ENCODE results near the gene LRRC8E.

Gene LRRC8E

GRCh38 chr19:7907544-7907943 lies 19.2 kb downstream of the LRRC8E start:
- Histone ChIP-seq H3K36me3 (ENCODE audit: control insufficient read depth in 5 of 5, insufficient read depth in 5 of 5, low read length in 5 of 5) (peaks cover 0 to 55% (median 42%) of the 10 kb centered on the region in 5 donors), H3K4me3 (ENCODE audit: low read depth in 1 of 5, low read length in 5 of 5) (no peak overlapping the region), H3K27me3 (ENCODE audit: control insufficient read depth in 5 of 5, insufficient read depth in 4 of 5, low read length in 5 of 5) (no peaks in the 10 kb centered on the region), H3K4me1 (ENCODE audit: control insufficient read depth in 5 of 5, insufficient read depth in 5 of 5, low read length in 5 of 5) (peaks cover 8 to 34% (median 33%) of the 10 kb centered on the region in 5 donors), H3K9me3 (ENCODE audit: control insufficient read depth in 5 of 5, low read length in 5 of 5) (no peaks in the 10 kb centered on the region), H3K9ac (ENCODE audit: low read length in 5 of 5) (no peak overlapping the region), H3K27ac (ENCODE audit: low read depth, low read length) (no peak overlapping the region)

GRCh38 chr19:7908078-7908699 lies 19.9 kb downstream of the LRRC8E start:
- H3K36me3 ChIP-seq (ENCODE audit: control insufficient read depth in 5 of 5, insufficient read depth in 5 of 5, low read length in 5 of 5), result peaks cover 0 to 61% (median 46%) of the 10 kb centered on the region in 5 donors
- H3K27me3 ChIP-seq (ENCODE audit: control insufficient read depth in 5 of 5, insufficient read depth in 4 of 5, low read length in 5 of 5), result no peaks in the 10 kb centered on the region
- no peak overlapping the region for H3K9ac ChIP-seq (ENCODE audit: low read length in 5 of 5)
- H3K4me1 ChIP-seq (ENCODE audit: control insufficient read depth in 5 of 5, insufficient read depth in 5 of 5, low read length in 5 of 5), result peaks cover 8 to 28% (median 27%) of the 10 kb centered on the region in 5 donors
- H3K27ac ChIP-seq (ENCODE audit: low read depth, low read length), result no peak overlapping the region
- no peak overlapping the region for H3K4me3 ChIP-seq (ENCODE audit: low read depth in 1 of 5, low read length in 5 of 5)
- no peaks in the 10 kb centered on the region for H3K9me3 ChIP-seq (ENCODE audit: control insufficient read depth in 5 of 5, low read length in 5 of 5)

GRCh38 chr19:7908742-7909461 lies 20.6 kb downstream of the LRRC8E start:
- H3K36me3 ChIP-seq (ENCODE audit: control insufficient read depth in 5 of 5, insufficient read depth in 5 of 5, low read length in 5 of 5), result peaks cover 0 to 64% (median 46%) of the 10 kb centered on the region in 5 donors

DNA sequence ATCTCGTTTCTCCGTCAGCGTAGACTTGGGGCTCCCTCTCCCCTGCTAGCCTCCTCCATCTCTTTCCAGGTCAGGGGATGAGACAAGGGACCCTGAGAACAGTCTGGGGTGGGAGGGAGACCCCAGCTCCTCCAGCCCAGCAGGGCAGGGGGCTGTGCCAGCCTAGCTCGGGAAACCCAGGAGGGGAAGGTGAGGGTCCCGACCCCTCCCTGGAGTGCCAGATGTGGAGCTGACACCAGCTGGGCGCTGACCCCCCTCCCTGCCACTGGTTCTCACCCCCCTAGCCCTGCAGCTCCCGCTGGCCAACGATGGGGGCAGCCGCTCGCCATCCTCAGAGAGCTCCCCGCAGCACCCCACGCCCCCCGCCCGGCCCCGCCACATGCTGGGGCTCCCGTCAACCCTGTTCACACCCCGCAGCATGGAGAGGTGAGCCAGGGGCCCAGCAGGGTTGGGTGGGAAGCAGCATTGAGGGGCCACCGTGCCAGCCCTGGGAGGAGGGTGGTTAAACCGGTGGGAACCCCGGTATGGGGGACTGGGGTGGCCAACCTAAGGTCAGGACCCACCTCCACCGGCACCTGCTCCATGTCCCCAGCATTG lies 21.3 kb downstream of the LRRC8E start:
- no peaks in the 10 kb centered on the region for H3K9me3 ChIP-seq (ENCODE audit: control insufficient read depth in 5 of 5, low read length in 5 of 5)
- peaks cover 0 to 2% (median 1%) of the 10 kb centered on the region in 5 donors for H3K27me3 ChIP-seq (ENCODE audit: control insufficient read depth in 5 of 5, insufficient read depth in 4 of 5, low read length in 5 of 5)
- H3K9ac ChIP-seq (ENCODE audit: low read length in 5 of 5), result no peak overlapping the region
- peaks cover 0 to 64% (median 46%) of the 10 kb centered on the region in 5 donors for H3K36me3 ChIP-seq (ENCODE audit: control insufficient read depth in 5 of 5, insufficient read depth in 5 of 5, low read length in 5 of 5)
- H3K4me1 ChIP-seq (ENCODE audit: control insufficient read depth in 5 of 5, insufficient read depth in 5 of 5, low read length in 5 of 5), result peaks cover 6 to 21% (median 21%) of the 10 kb centered on the region in 5 donors
- H3K27ac ChIP-seq (ENCODE audit: low read depth, low read length), result no peak overlapping the region
- no peak overlapping the region for H3K4me3 ChIP-seq (ENCODE audit: low read depth in 1 of 5, low read length in 5 of 5)

More at GRCh38 chr19:7908742-7909461, 20.6 kb downstream of the LRRC8E start:
- Histone ChIP-seq H3K4me1 (ENCODE audit: control insufficient read depth in 5 of 5, insufficient read depth in 5 of 5, low read length in 5 of 5) (peaks cover 6 to 26% (median 26%) of the 10 kb centered on the region in 5 donors), H3K9me3 (ENCODE audit: control insufficient read depth in 5 of 5, low read length in 5 of 5) (no peaks in the 10 kb centered on the region), H3K9ac (ENCODE audit: low read length in 5 of 5) (no peak overlapping the region), H3K27ac (ENCODE audit: low read depth, low read length) (no peak overlapping the region), H3K27me3 (ENCODE audit: control insufficient read depth in 5 of 5, insufficient read depth in 4 of 5, low read length in 5 of 5) (no peaks in the 10 kb centered on the region), H3K4me3 (ENCODE audit: low read depth in 1 of 5, low read length in 5 of 5) (no peak overlapping the region)

DNA sequence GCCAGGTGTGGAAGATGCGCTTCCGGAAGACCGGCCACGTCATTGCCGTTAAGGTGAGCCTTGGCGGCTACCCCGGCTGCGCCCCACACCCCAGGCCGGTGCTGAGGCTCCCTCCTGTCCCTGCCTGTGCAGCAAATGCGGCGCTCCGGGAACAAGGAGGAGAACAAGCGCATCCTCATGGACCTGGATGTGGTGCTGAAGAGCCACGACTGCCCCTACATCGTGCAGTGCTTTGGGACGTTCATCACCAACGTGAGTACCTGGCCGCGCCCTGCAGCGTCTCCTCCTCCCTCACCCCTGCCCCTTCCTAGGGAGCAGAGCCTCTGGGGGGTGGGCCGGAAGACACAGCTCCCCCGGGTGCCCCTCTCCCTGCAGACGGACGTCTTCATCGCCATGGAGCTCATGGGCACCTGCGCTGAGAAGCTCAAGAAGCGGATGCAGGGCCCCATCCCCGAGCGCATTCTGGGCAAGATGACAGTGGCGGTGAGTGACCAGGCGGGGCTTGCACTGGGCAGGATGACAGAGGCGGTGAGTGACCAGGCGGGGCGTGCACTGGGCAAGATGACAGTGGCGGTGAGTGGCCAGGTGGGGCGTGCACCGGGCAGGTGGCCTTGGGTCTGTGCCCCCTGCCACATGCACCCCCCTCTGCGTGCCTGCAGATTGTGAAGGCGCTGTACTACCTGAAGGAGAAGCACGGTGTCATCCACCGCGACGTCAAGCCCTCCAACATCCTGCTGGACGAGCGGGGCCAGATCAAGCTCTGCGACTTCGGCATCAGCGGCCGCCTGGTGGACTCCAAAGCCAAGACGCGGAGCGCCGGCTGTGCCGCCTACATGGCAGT lies 22.2 kb downstream of the LRRC8E start:
- Histone ChIP-seq H3K9me3 (ENCODE audit: control insufficient read depth in 5 of 5, low read length in 5 of 5) (no peaks in the 10 kb centered on the region), H3K4me3 (ENCODE audit: low read depth in 1 of 5, low read length in 5 of 5) (no peak overlapping the region), H3K36me3 (ENCODE audit: control insufficient read depth in 5 of 5, insufficient read depth in 5 of 5, low read length in 5 of 5) (peaks cover 0 to 64% (median 46%) of the 10 kb centered on the region in 5 donors), H3K4me1 (ENCODE audit: control insufficient read depth in 5 of 5, insufficient read depth in 5 of 5, low read length in 5 of 5) (peaks cover 0 to 12% (median 12%) of the 10 kb centered on the region in 5 donors), H3K9ac (ENCODE audit: low read length in 5 of 5) (no peak overlapping the region), H3K27ac (ENCODE audit: low read depth, low read length) (no peak overlapping the region), H3K27me3 (ENCODE audit: control insufficient read depth in 5 of 5, insufficient read depth in 4 of 5, low read length in 5 of 5) (peaks cover 7 to 10% (median 8%) of the 10 kb centered on the region in 5 donors)

GRCh38 chr19:7911508-7912143 lies 23.3 kb downstream of the LRRC8E start:
- H3K36me3 ChIP-seq (ENCODE audit: control insufficient read depth in 5 of 5, insufficient read depth in 5 of 5, low read length in 5 of 5), result peaks cover 0 to 55% (median 39%) of the 10 kb centered on the region in 5 donors
- no peaks in the 10 kb centered on the region for H3K9me3 ChIP-seq (ENCODE audit: control insufficient read depth in 5 of 5, low read length in 5 of 5)
- H3K4me1 ChIP-seq (ENCODE audit: control insufficient read depth in 5 of 5, insufficient read depth in 5 of 5, low read length in 5 of 5), result peaks cover 0 to 15% (median 14%) of the 10 kb centered on the region in 5 donors
- H3K27ac ChIP-seq (ENCODE audit: low read depth, low read length), result no peak overlapping the region
- no peak overlapping the region for H3K9ac ChIP-seq (ENCODE audit: low read length in 5 of 5)
- peaks cover 12 to 16% (median 14%) of the 10 kb centered on the region in 5 donors for H3K27me3 ChIP-seq (ENCODE audit: control insufficient read depth in 5 of 5, insufficient read depth in 4 of 5, low read length in 5 of 5)
- no peak overlapping the region for H3K4me3 ChIP-seq (ENCODE audit: low read depth in 1 of 5, low read length in 5 of 5)

- H3K9me3 ChIP-seq (ENCODE audit: control insufficient read depth in 5 of 5, low read length in 5 of 5), result no peaks in the 10 kb centered on the region
- peaks cover 0 to 53% (median 39%) of the 10 kb centered on the region in 5 donors for H3K36me3 ChIP-seq (ENCODE audit: control insufficient read depth in 5 of 5, insufficient read depth in 5 of 5, low read length in 5 of 5)
- no peak overlapping the region for H3K4me3 ChIP-seq (ENCODE audit: low read depth in 1 of 5, low read length in 5 of 5)
- no peak overlapping the region for H3K9ac ChIP-seq (ENCODE audit: low read length in 5 of 5)
- peaks cover 16 to 20% (median 19%) of the 10 kb centered on the region in 5 donors for H3K27me3 ChIP-seq (ENCODE audit: control insufficient read depth in 5 of 5, insufficient read depth in 4 of 5, low read length in 5 of 5)
- H3K4me1 ChIP-seq (ENCODE audit: control insufficient read depth in 5 of 5, insufficient read depth in 5 of 5, low read length in 5 of 5), result peaks cover 0 to 18% (median 16%) of the 10 kb centered on the region in 5 donors
- H3K27ac ChIP-seq (ENCODE audit: low read depth, low read length), result no peak overlapping the region
Measured at GRCh38 chr19:7912144-7912696, 23.9 kb downstream of the LRRC8E start.

DNA sequence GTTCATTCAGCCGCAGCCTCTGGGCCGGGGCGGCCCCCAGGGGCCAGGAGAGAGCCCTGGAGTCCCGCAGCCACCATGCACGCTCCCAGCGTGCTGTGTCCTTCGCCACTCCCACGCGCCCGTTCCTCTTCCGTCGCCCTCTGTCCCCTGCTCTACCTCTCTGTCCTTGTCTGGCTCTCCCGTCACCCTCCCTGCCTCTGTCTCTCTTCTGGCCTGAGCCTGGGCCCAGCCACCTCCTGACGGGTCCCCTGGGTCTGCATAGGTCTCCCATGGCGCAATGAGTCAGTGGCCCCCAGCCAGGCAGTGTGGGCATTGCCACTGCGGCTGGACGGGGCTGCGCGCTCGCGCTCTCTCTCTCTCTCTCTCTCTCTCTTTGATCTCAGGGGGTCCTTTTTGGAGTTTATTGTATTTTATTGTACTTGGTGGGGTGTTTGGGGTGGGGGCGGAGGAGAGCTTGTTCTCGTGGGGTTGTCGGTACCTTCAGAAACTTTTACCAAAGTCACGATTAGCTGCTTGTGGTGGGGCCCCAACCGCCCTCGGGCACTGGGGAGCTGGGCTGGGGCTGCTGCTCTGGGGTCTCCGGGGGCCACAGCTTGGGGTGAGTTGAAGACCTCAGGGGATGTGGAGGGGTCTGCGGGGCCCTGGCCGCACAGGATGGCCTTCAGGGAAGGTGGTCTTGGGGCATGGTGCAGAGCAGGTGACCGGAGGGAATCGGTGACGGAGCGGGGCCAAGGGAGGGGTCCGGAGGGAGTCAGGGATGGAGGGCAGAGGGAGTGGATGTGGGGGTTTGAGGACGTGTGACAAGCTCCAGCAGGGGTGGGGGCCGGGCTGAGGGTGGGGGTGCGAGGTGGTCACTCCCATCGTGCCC lies 24.6 kb downstream of the LRRC8E start:
- Histone ChIP-seq H3K27ac (ENCODE audit: low read depth, low read length) (no peak overlapping the region), H3K36me3 (ENCODE audit: control insufficient read depth in 5 of 5, insufficient read depth in 5 of 5, low read length in 5 of 5) (peaks cover 0 to 50% (median 37%) of the 10 kb centered on the region in 5 donors)

More for the DNA sequence above, 24.6 kb downstream of the LRRC8E start:
- Histone ChIP-seq H3K9me3 (ENCODE audit: control insufficient read depth in 5 of 5, low read length in 5 of 5) (no peaks in the 10 kb centered on the region), H3K9ac (ENCODE audit: low read length in 5 of 5) (no peak overlapping the region), H3K27me3 (ENCODE audit: control insufficient read depth in 5 of 5, insufficient read depth in 4 of 5, low read length in 5 of 5) (peaks cover 20 to 24% (median 23%) of the 10 kb centered on the region in 5 donors), H3K4me1 (ENCODE audit: control insufficient read depth in 5 of 5, insufficient read depth in 5 of 5, low read length in 5 of 5) (peaks cover 0 to 22% (median 18%) of the 10 kb centered on the region in 5 donors), H3K4me3 (ENCODE audit: low read depth in 1 of 5, low read length in 5 of 5) (no peak overlapping the region)
